HFF-Myc (cell line): ENCODE measurements around the gene ZNF343.

Experiments used
- DNase-seq: peaks from one replicate; pipeline ENCODE4 v3.0.0-alpha.2; 2011; ENCODE audit warnings: low read depth; ENCODE audit errors: extremely low read depth
- H3K4me3 ChIP-seq: replicated peaks from 2 replicates; pipeline ENCODE4 v1.5.1; 2011; ENCODE audit warnings: low read depth, mild to moderate bottlenecking, control low read depth, low read length
- TF ChIP-seq, protein P1 (sequence below): IDR thresholded peaks from 2 replicates; pipeline ENCODE4 v1.5.1; 2012; ENCODE audit warnings: mild to moderate bottlenecking, low read depth, low read length, control low read depth; ENCODE audit errors: missing control alignments

Gene ZNF343

GRCh38 chr20:2520617-2521016 lies 11.9 kb upstream of the ZNF343 start:
- no peak for DNase-seq
- H3K4me3 ChIP-seq, result no peak overlapping the region
- TF ChIP-seq, protein P1, sequence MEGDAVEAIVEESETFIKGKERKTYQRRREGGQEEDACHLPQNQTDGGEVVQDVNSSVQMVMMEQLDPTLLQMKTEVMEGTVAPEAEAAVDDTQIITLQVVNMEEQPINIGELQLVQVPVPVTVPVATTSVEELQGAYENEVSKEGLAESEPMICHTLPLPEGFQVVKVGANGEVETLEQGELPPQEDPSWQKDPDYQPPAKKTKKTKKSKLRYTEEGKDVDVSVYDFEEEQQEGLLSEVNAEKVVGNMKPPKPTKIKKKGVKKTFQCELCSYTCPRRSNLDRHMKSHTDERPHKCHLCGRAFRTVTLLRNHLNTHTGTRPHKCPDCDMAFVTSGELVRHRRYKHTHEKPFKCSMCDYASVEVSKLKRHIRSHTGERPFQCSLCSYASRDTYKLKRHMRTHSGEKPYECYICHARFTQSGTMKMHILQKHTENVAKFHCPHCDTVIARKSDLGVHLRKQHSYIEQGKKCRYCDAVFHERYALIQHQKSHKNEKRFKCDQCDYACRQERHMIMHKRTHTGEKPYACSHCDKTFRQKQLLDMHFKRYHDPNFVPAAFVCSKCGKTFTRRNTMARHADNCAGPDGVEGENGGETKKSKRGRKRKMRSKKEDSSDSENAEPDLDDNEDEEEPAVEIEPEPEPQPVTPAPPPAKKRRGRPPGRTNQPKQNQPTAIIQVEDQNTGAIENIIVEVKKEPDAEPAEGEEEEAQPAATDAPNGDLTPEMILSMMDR, result no peak

GRCh38 chr20:2519115-2519809 lies 10.5 kb upstream of the ZNF343 start:
- no peak overlapping the region for H3K4me3 ChIP-seq
- no peak for DNase-seq
- TF ChIP-seq, protein P1, result no peak

DNA sequence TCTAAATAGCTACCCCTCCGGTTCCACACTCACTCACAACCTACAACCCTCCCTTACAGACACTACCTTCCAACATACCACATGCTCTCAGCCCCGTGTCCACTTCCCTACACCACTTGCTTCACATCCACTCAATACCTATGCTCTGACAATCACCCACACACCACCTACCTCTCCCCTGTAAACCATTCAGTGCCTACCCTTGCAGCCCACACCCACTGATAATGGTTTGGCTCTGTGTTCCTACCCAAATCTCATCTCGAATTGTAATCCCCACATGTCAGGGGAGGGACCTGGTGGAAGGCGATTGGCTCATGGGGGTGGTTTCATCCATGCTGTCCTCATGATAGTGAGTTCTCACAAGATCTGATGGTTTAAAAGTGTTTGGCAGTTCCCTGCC lies 9.8 kb upstream of the ZNF343 start:
- TF ChIP-seq, protein P1, result no peak

DNA sequence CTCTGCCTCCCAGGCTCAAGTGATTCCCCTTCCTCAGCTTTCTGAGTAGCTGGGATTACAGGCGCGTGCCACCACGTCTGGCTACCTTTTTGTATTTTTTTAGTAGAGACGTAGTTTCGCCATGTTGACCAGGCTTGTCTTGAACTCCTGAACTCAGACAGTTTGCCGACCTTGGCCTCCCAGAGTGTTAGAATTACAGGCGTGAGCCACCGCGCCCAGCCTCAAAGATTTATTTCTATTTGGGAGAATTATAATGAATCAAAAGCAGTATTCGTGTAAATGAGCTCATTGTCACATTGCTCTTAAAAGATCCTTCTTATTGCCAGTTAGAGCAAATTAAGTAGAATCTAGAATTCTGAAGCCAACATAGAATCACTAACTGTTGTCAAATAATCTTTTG lies 9.4 kb upstream of the ZNF343 start:
- H3K4me3 ChIP-seq, result no peak overlapping the region
- TF ChIP-seq, protein P1, result no peak
- DNase-seq, result no peak

More for the DNA sequence above, 9.8 kb upstream of the ZNF343 start:
- no peak for DNase-seq
- no peak overlapping the region for H3K4me3 ChIP-seq

DNA sequence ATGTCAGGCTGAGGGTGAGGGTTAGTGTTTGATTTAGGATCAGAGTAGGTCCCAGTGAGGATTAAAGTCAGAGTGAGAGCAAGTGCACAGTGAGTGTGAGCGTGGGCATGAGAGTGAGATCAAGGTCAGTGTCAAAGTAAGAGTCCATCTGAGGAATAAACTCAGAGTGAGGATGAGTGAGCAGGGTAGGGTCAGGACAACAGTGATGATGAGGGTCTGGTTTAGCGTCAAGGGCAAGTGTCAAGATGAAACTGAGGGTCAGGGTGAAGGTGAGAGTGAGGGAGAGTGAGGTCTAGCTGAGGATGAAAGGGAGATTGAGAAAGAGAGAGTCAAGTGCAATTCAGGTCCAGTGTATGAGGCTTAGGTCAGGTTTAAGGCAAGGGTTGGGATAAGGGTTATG lies 7.7 kb upstream of the ZNF343 start:
- DNase-seq, result no peak
- no peak overlapping the region for H3K4me3 ChIP-seq
- TF ChIP-seq, protein P1, result no peak

- no peak overlapping the region for H3K4me3 ChIP-seq
- TF ChIP-seq, protein P1, result no peak
- DNase-seq, result no peak
Observed at GRCh38 chr20:2515203-2515602, 6.5 kb upstream of the ZNF343 start.

- no peak for DNase-seq
- peak overlapping the region; percentile 89 for H3K4me3 ChIP-seq
Observed at GRCh38 chr20:2509794-2510193, 1.1 kb upstream of the ZNF343 start.

More at GRCh38 chr20:2509794-2510193, 1.1 kb upstream of the ZNF343 start:
- TF ChIP-seq, protein P1, result no peak
